Keratinocyte (primary cell): ENCODE data around the gene CCDC18.

Source experiments
- CTCF ChIP-seq, 3 experiments: IDR thresholded peaks in 1 of 3; conservative IDR thresholded peaks in 1 of 3; optimal IDR thresholded peaks in 1 of 3; 2 replicates in 2 of 3; 3 replicates in 1 of 3; pipeline versions ENCODE3 to v1.5.1; 2011; ENCODE audit warnings: low read length in 3 of 3, mild to moderate bottlenecking in 3 of 3, moderate library complexity in 2 of 3, control low read depth in 1 of 3, inconsistent platforms in 1 of 3; ENCODE audit not compliant: insufficient read depth in 2 of 3; ENCODE audit errors: extremely low read depth in 1 of 3
- EZH2 ChIP-seq: IDR thresholded peaks from one replicate; pipeline ENCODE4 v1.6.1; 2012; ENCODE audit warnings: inconsistent platforms, mild to moderate bottlenecking, low read length, moderate library complexity

DNA sequence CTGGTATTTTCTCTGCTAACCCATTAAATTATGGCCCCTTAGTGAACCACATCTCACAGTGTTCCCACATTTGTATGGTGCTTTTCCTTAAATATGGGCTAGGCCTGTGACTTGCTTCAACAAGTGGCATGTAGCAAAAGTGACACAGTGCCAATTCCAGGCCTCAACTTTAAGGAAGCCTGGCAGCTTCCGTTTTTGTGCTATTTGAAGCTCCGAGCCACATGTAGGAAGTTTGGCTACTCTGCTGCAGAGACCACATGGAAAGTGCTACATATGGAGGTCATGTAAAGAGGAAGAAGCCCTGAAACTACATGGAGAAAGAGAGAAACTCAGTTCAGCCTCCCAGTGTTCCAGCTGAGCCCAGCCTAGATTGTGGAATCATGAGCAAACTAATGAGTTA is 136.7 kb downstream of the CCDC18 start:
- TF ChIP-seq EZH2 (no peak), CTCF (optimal IDR thresholded peaks at IDR 0.05 in 1 of 3, IDR thresholded peaks at IDR 0.05 in 1 of 3, conservative IDR thresholded peaks at IDR 0.05 in 1 of 3; ENCODE audit: extremely low read depth in 1 of 3, insufficient read depth in 2 of 3, low read length in 3 of 3) (no peak)
